ENCODE data around the gene SSPN.
A peak's percentile ranks its signal among the peaks of the same experiment; 100 is the strongest.

The SSPN gene

DNA sequence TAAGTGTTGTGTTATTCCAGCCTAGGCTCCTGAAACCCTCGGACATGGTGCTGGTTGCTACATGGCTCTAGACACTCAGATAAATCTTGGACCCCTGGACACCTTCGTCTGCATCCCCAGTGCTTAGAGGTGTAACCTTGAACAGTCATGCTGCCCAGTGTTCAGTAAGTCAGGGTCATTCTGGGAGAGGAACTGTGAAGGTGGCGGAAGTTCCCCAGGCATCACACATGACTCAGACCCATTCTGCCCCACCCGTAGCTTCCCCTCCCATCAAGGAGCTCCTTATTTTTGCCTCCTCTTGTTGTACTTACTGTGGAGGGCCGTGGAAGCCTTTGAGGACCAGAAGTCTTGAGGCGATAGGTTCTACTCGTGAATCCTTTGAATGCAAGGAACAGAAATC, 18.1 kb upstream of the SSPN start:
- no peak overlapping the region for H3K27ac ChIP-seq (replicated peaks; ENCODE audit: low read length)
- H3K23ac ChIP-seq (ENCODE audit: low read depth, low read length, poor library complexity) = no peak overlapping the region
- H3K18ac ChIP-seq (ENCODE audit: low read length) = no peak overlapping the region
- peaks cover 0 to 6% of the 10 kb centered on the region in 2 donors for H3K4me1 ChIP-seq (ENCODE audit: control insufficient read depth in 2 of 2, insufficient read depth in 1 of 2, low read depth in 1 of 2, low read length in 2 of 2)
- no peak overlapping the region for H4K91ac ChIP-seq (ENCODE audit: low read depth, low read length, poor library complexity)
- no peak overlapping the region for H2BK120ac ChIP-seq (ENCODE audit: low read depth, low read length)
- H3K36me3 ChIP-seq (replicated peaks in 1 of 2; ENCODE audit: control insufficient read depth in 2 of 2, insufficient read depth in 2 of 2, low read length in 2 of 2) = no peaks in the 10 kb centered on the region
- no peak overlapping the region for H2BK5ac ChIP-seq (ENCODE audit: low read length)
- no CpG with 5 or more reads among the region's 7 CpGs for WGBS, 2 donors (ENCODE audit: extremely low coverage in 2 of 2, insufficient read length in 2 of 2, insufficient replicate concordance in 1 of 2)
- no peak overlapping the region for H2BK12ac ChIP-seq (ENCODE audit: low read length)
- H3K79me1 ChIP-seq (ENCODE audit: low read depth, low read length) = no peaks in the 10 kb centered on the region
- no peak overlapping the region for H3K4me3 ChIP-seq (ENCODE audit: low read length in 2 of 2)
- no peak overlapping the region for H2BK15ac ChIP-seq (ENCODE audit: low read length)
- peaks cover 0 to 2% of the 10 kb centered on the region in 2 donors for H3K9me3 ChIP-seq (replicated peaks in 1 of 2; ENCODE audit: control insufficient read depth in 2 of 2, insufficient read depth in 1 of 2, low read depth in 1 of 2, low read length in 2 of 2)
- no peak overlapping the region for H3K4me2 ChIP-seq (ENCODE audit: insufficient read depth, low read length, poor library complexity, severe bottlenecking)
- H3K14ac ChIP-seq (ENCODE audit: low read length) = no peak overlapping the region
- no peak overlapping the region for H3K9ac ChIP-seq (ENCODE audit: low read depth, low read length, poor library complexity)
- no peak for DNase-seq (ENCODE audit: low spot score)
- no peak overlapping the region for H2AK5ac ChIP-seq (ENCODE audit: low read depth, low read length)
- H2AFZ ChIP-seq (ENCODE audit: low read length) = no peak overlapping the region
- no peak overlapping the region for H3K4ac ChIP-seq (ENCODE audit: low read length)
- H4K8ac ChIP-seq (ENCODE audit: low read depth, low read length) = no peak overlapping the region
- no peaks in the 10 kb centered on the region for H3K27me3 ChIP-seq (ENCODE audit: control insufficient read depth in 3 of 3, insufficient read depth in 3 of 3, low read depth in 1 of 3, low read length in 3 of 3)

DNA sequence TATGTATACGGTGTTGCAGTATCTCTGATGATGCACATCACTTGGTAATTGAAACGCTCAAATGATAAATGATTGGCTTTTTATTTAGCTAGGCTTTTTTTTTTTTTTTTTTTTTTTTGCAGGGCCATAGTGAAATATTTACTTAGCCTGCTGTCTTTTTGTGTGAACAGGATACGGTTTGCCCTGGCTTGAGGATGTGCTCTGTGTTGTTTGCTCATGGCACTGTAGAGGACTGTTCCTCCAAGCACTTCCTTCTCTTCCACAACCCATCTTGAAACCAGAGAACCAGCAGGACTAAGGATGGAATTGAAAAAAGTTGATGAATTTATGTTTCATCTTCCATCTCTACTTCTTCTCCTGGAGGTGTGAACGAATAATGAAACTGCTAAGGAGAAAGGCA, 15.5 kb upstream of the SSPN start:
- no peaks in the 10 kb centered on the region for H3K4me1 ChIP-seq (ENCODE audit: control insufficient read depth in 2 of 2, insufficient read depth in 1 of 2, low read depth in 1 of 2, low read length in 2 of 2)
- H3K79me1 ChIP-seq (ENCODE audit: low read depth, low read length) = no peaks in the 10 kb centered on the region
- no peak overlapping the region for H3K4ac ChIP-seq (ENCODE audit: low read length)
- H3K9me3 ChIP-seq (replicated peaks in 1 of 2; ENCODE audit: control insufficient read depth in 2 of 2, insufficient read depth in 1 of 2, low read depth in 1 of 2, low read length in 2 of 2) = peaks cover 0 to 2% of the 10 kb centered on the region in 2 donors
- no CpG with 5 or more reads among the region's 4 CpGs for WGBS, 2 donors (ENCODE audit: extremely low coverage in 2 of 2, insufficient read length in 2 of 2, insufficient replicate concordance in 1 of 2)
- H3K27ac ChIP-seq (replicated peaks; ENCODE audit: low read length) = no peak overlapping the region
- no peak overlapping the region for H2AFZ ChIP-seq (ENCODE audit: low read length)
- no peak overlapping the region for H3K23ac ChIP-seq (ENCODE audit: low read depth, low read length, poor library complexity)
- no peak overlapping the region for H4K91ac ChIP-seq (ENCODE audit: low read depth, low read length, poor library complexity)
- H2BK120ac ChIP-seq (ENCODE audit: low read depth, low read length) = no peak overlapping the region
- H3K18ac ChIP-seq (ENCODE audit: low read length) = no peak overlapping the region
- H3K9ac ChIP-seq (ENCODE audit: low read depth, low read length, poor library complexity) = no peak overlapping the region
- no peak overlapping the region for H2BK5ac ChIP-seq (ENCODE audit: low read length)
- H3K14ac ChIP-seq (ENCODE audit: low read length) = no peak overlapping the region
- no peaks in the 10 kb centered on the region for H3K36me3 ChIP-seq (replicated peaks in 1 of 2; ENCODE audit: control insufficient read depth in 2 of 2, insufficient read depth in 2 of 2, low read length in 2 of 2)
- no peak overlapping the region for H2BK12ac ChIP-seq (ENCODE audit: low read length)
- H3K4me2 ChIP-seq (ENCODE audit: insufficient read depth, low read length, poor library complexity, severe bottlenecking) = no peak overlapping the region
- no peak overlapping the region for H3K4me3 ChIP-seq (ENCODE audit: low read length in 2 of 2)
- no peak overlapping the region for H2BK15ac ChIP-seq (ENCODE audit: low read length)
- no peak overlapping the region for H4K8ac ChIP-seq (ENCODE audit: low read depth, low read length)
- no peak for DNase-seq (ENCODE audit: low spot score)
- H2AK5ac ChIP-seq (ENCODE audit: low read depth, low read length) = no peak overlapping the region
- H3K27me3 ChIP-seq (ENCODE audit: control insufficient read depth in 3 of 3, insufficient read depth in 3 of 3, low read depth in 1 of 3, low read length in 3 of 3) = no peaks in the 10 kb centered on the region

DNA sequence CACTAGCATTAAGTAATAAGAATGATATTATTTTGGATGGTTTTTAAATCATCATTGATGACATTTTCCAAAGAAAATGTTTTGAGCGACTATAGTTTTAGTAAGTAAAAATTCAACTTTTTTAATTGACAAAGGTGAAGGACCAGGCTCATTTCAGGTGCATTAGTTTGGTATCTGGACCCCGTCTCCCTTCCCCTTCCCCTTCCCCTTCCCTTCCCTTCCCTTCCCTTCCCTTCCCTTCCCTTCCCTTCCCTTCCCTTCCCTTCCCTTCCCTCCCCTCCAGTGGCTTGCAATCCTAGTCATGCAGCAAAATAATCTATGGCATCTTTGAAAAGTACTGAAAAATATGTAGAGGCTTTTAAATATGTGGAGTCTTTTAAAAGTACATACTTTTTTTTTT, 13.0 kb upstream of the SSPN start:
- no peak overlapping the region for H2BK12ac ChIP-seq (ENCODE audit: low read length)
- no CpG with 5 or more reads among the region's 2 CpGs for WGBS, 2 donors (ENCODE audit: extremely low coverage in 2 of 2, insufficient read length in 2 of 2, insufficient replicate concordance in 1 of 2)
- no peaks in the 10 kb centered on the region for H3K79me1 ChIP-seq (ENCODE audit: low read depth, low read length)
- no peaks in the 10 kb centered on the region for H3K36me3 ChIP-seq (replicated peaks in 1 of 2; ENCODE audit: control insufficient read depth in 2 of 2, insufficient read depth in 2 of 2, low read length in 2 of 2)
- no peak overlapping the region for H3K27ac ChIP-seq (replicated peaks; ENCODE audit: low read length)
- H3K4me3 ChIP-seq (ENCODE audit: low read length in 2 of 2) = no peak overlapping the region
- H4K91ac ChIP-seq (ENCODE audit: low read depth, low read length, poor library complexity) = no peak overlapping the region
- no peak for DNase-seq (ENCODE audit: low spot score)
- no peak overlapping the region for H3K4me2 ChIP-seq (ENCODE audit: insufficient read depth, low read length, poor library complexity, severe bottlenecking)
- no peak overlapping the region for H2BK5ac ChIP-seq (ENCODE audit: low read length)
- H3K14ac ChIP-seq (ENCODE audit: low read length) = no peak overlapping the region
- no peak overlapping the region for H3K4ac ChIP-seq (ENCODE audit: low read length)
- no peak overlapping the region for H4K8ac ChIP-seq (ENCODE audit: low read depth, low read length)
- no peak overlapping the region for H3K18ac ChIP-seq (ENCODE audit: low read length)
- H2AFZ ChIP-seq (ENCODE audit: low read length) = no peak overlapping the region
- no peak overlapping the region for H2BK15ac ChIP-seq (ENCODE audit: low read length)
- no peaks in the 10 kb centered on the region for H3K9me3 ChIP-seq (replicated peaks in 1 of 2; ENCODE audit: control insufficient read depth in 2 of 2, insufficient read depth in 1 of 2, low read depth in 1 of 2, low read length in 2 of 2)
- no peak overlapping the region for H3K9ac ChIP-seq (ENCODE audit: low read depth, low read length, poor library complexity)
- no peak overlapping the region for H2BK120ac ChIP-seq (ENCODE audit: low read depth, low read length)
- no peak overlapping the region for H2AK5ac ChIP-seq (ENCODE audit: low read depth, low read length)
- peaks cover 0 to 2% of the 10 kb centered on the region in 2 donors for H3K4me1 ChIP-seq (ENCODE audit: control insufficient read depth in 2 of 2, insufficient read depth in 1 of 2, low read depth in 1 of 2, low read length in 2 of 2)
- no peaks in the 10 kb centered on the region for H3K27me3 ChIP-seq (ENCODE audit: control insufficient read depth in 3 of 3, insufficient read depth in 3 of 3, low read depth in 1 of 3, low read length in 3 of 3)
- no peak overlapping the region for H3K23ac ChIP-seq (ENCODE audit: low read depth, low read length, poor library complexity)

DNA sequence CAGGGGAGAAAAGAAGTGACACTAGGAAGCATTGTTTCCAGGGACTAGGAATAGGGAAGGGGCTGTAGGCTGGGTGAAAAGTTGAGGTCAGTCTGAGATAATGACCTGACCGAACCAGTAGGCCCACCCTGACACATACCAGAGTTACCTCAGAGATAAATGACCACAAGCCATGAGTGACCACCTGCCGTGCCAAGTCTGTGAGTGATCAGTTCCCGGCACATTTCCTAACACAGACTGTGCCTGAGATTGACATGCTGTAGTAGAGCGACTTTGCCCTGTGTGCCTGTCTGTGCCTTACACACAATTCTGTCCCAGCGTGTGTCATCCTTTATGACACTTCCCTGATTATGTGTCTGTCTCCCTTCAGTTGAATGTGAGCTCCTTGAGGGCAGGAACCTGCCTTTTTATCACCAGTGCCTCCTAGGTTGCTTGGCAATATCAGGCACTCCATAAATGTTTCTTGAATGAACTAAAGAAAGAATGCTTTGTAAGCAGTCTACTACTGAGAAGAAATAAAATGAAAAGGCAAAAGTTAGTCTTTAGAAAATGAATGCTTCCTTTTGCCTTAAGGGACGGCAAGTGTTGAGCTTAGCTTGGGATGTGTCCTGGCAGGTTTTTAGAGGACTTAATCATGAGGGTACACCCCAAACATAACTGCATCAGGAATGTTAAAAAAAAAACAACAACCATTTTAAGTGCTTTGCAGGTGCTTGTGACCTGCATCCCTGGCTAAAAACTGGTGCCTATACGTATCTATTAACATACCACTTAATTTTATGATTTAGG, 9.6 kb upstream of the SSPN start:
- H3K4me2 ChIP-seq (ENCODE audit: insufficient read depth, low read length, poor library complexity, severe bottlenecking) = no peak overlapping the region
- DNase-seq (ENCODE audit: low spot score) = no peak
- H3K9ac ChIP-seq (ENCODE audit: low read depth, low read length, poor library complexity) = no peak overlapping the region
- no peaks in the 10 kb centered on the region for H3K79me1 ChIP-seq (ENCODE audit: low read depth, low read length)
- H3K27me3 ChIP-seq (ENCODE audit: control insufficient read depth in 3 of 3, insufficient read depth in 3 of 3, low read depth in 1 of 3, low read length in 3 of 3) = no peaks in the 10 kb centered on the region
- H2BK15ac ChIP-seq (ENCODE audit: low read length) = no peak overlapping the region
- H3K4me1 ChIP-seq (ENCODE audit: control insufficient read depth in 2 of 2, insufficient read depth in 1 of 2, low read depth in 1 of 2, low read length in 2 of 2) = peaks cover 0 to 2% of the 10 kb centered on the region in 2 donors
- H2AK5ac ChIP-seq (ENCODE audit: low read depth, low read length) = no peak overlapping the region
- no peak overlapping the region for H2AFZ ChIP-seq (ENCODE audit: low read length)
- H4K8ac ChIP-seq (ENCODE audit: low read depth, low read length) = no peak overlapping the region
- H2BK120ac ChIP-seq (ENCODE audit: low read depth, low read length) = no peak overlapping the region
- no peak overlapping the region for H3K14ac ChIP-seq (ENCODE audit: low read length)
- peak overlapping the region in 1 of 2 donors; percentile 35 for H3K4me3 ChIP-seq (ENCODE audit: low read length in 2 of 2)
- H2BK5ac ChIP-seq (ENCODE audit: low read length) = no peak overlapping the region
- H4K91ac ChIP-seq (ENCODE audit: low read depth, low read length, poor library complexity) = no peak overlapping the region
- H3K27ac ChIP-seq (replicated peaks; ENCODE audit: low read length) = no peak overlapping the region
- H3K36me3 ChIP-seq (replicated peaks in 1 of 2; ENCODE audit: control insufficient read depth in 2 of 2, insufficient read depth in 2 of 2, low read length in 2 of 2) = no peaks in the 10 kb centered on the region
- H3K4ac ChIP-seq (ENCODE audit: low read length) = no peak overlapping the region
- no peak overlapping the region for H2BK12ac ChIP-seq (ENCODE audit: low read length)
- H3K23ac ChIP-seq (ENCODE audit: low read depth, low read length, poor library complexity) = no peak overlapping the region
- no CpG with 5 or more reads among the region's 7 CpGs for WGBS, 2 donors (ENCODE audit: extremely low coverage in 2 of 2, insufficient read length in 2 of 2, insufficient replicate concordance in 1 of 2)
- no peak overlapping the region for H3K18ac ChIP-seq (ENCODE audit: low read length)
- no peaks in the 10 kb centered on the region for H3K9me3 ChIP-seq (replicated peaks in 1 of 2; ENCODE audit: control insufficient read depth in 2 of 2, insufficient read depth in 1 of 2, low read depth in 1 of 2, low read length in 2 of 2)

Measured in neuronal stem cell (in vitro differentiated cells).